Caco-2 (cell line): ENCODE measurements around the gene IQCK. TPM values are rescaled to one million over a fixed set of nuclear protein-coding genes. Genes with fewer than 3 reads are reported as not detected.

Experiments used
- BruUV-seq: library from RNA; stranded (reverse); fragments of 400-500 nt; replicated peaks from 2 replicates; lab custom pipeline; 2021; lab: Mats Ljungman, UMichigan
- CTCF ChIA-PET: fragments of 300-600 bp; sonication (Branson Sonifier 250); formaldehyde crosslinking; loops from one replicate; lab custom pipeline; 2022; ENCODE audit warnings: antibody characterized with exemption; lab: Charles Lee
- POLR2A ChIA-PET: fragments of 300-600 bp; sonication (Branson Sonifier 250); formaldehyde crosslinking; loops from one replicate; lab custom pipeline; 2022; ENCODE audit warnings: antibody characterized with exemption; lab: Charles Lee
- DNase-seq, 2 experiments: peaks; one replicate each; pipeline versions ENCODE4 v3.0.0 to v3.0.0-alpha.2; 2020 to 2022
- H3K27me3 ChIP-seq: replicated peaks from 2 replicates; pipeline ENCODE4 v1.6.0; 2011; ENCODE audit warnings: low read length; ENCODE audit not compliant: control insufficient read depth, insufficient read depth
- H3K36me3 ChIP-seq: 2 replicates; pipeline ENCODE4 v1.5.1; 2011; ENCODE audit warnings: low read length; ENCODE audit not compliant: control insufficient read depth, insufficient read depth
- H3K4me1 ChIP-seq: fragments of 250-450 bp; sonication (Bioruptor Pico); 2 replicates; pipeline ENCODE4 v1.5.1; 2020; ENCODE audit warnings: mild to moderate bottlenecking
- H3K4me3 ChIP-seq: 2 replicates; pipeline ENCODE4 v1.5.1; 2011; ENCODE audit warnings: low read depth, mild to moderate bottlenecking, control low read depth, low read length
- H3K9me3 ChIP-seq: fragments of 250-450 bp; sonication (Bioruptor Pico); 2 replicates; pipeline ENCODE4 v1.5.1; 2020; ENCODE audit warnings: mild to moderate bottlenecking, moderate library complexity
- H3K27ac Mint-ChIP-seq: one replicate; pipeline ENCODE4 v1.8.0; 2022; ENCODE audit warnings: mixed read lengths; ENCODE audit not compliant: unreplicated experiment
- H3K27me3 Mint-ChIP-seq: one replicate; pipeline ENCODE4 v1.8.0; 2022; ENCODE audit warnings: mixed read lengths; ENCODE audit not compliant: insufficient read depth, unreplicated experiment
- H3K36me3 Mint-ChIP-seq: one replicate; pipeline ENCODE4 v1.8.0; 2022; ENCODE audit warnings: mild to moderate bottlenecking, mixed read lengths; ENCODE audit not compliant: insufficient read depth, unreplicated experiment
- H3K4me1 Mint-ChIP-seq: one replicate; pipeline ENCODE4 v1.8.0; 2022; ENCODE audit warnings: low read depth, mixed read lengths; ENCODE audit not compliant: unreplicated experiment
- H3K4me3 Mint-ChIP-seq: one replicate; pipeline ENCODE4 v1.8.0; 2022; ENCODE audit warnings: mild to moderate bottlenecking, moderate library complexity, mixed read lengths; ENCODE audit not compliant: unreplicated experiment
- H3K9me3 Mint-ChIP-seq: one replicate; pipeline ENCODE4 v1.8.0; 2022; ENCODE audit warnings: mixed read lengths; ENCODE audit not compliant: unreplicated experiment
- intact Hi-C: fragments of 100-400 bp; cut with micrococcal nuclease; formaldehyde crosslinking; loops from one replicate; pipeline ENCODE4 v1.10.0; 2022; ENCODE audit not compliant: unreplicated experiment
- total RNA-seq: library from RNA; stranded (reverse); gene quantifications from 2 replicates; pipeline ENCODE4 v1.2.3, GENCODE V29; 2022
- TF ChIP-seq, protein P1 (sequence below), 2 experiments: fragments of 200-600 bp in 1 of 2; IDR thresholded peaks; 1 replicate in 1 of 2; 2 replicates in 1 of 2; pipeline versions ENCODE4 v1.5.1 to v1.8.0; 2011 to 2022; ENCODE audit warnings: antibody characterized with exemption in 1 of 2, control low read depth in 1 of 2, inconsistent platforms in 1 of 2, low read depth in 1 of 2, low read length in 1 of 2, mild to moderate bottlenecking in 1 of 2, moderate library complexity in 1 of 2; ENCODE audit not compliant: insufficient read depth in 1 of 2, severe bottlenecking in 1 of 2, unreplicated experiment in 1 of 2

IQCK gene
- total RNA-seq, 1 experiment from 2014 or later: 2.0 TPM

DNA sequence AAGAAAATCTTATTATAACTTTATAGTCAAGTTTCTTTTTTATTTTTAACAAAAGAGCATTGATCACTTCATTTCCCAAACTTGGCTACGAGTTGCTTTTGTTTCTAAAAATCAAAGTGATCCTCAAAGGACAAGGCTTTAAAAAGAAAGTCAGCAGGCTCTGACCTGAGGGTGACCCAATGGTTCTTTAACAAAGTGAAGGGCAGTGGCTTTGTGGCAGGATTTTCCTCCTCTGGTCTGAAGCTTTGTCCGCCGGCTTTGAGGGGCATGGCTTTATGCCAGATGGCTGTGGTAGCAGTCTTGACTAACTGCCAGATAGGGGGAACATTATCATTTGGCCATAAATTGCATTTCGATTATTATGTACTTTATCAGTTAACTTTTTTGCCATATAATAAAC lies 28.5 kb downstream of the IQCK start:
- intact Hi-C loops: no loop called here
- CTCF ChIA-PET: interaction anchor here (0.7 kb wide), 1 partner anchor 566 kb away, joined by 4 read pairs; no protein-coding TSS in a partner anchor
- H3K4me3 Mint-ChIP-seq: no peak overlapping the region
- H3K36me3 ChIP-seq: no peaks in the 10 kb centered on the region
- no peak overlapping the region for H3K27ac Mint-ChIP-seq
- H3K4me1 Mint-ChIP-seq: peaks cover 9% of the 10 kb centered on the region
- no peaks in the 10 kb centered on the region for H3K36me3 Mint-ChIP-seq
- DNase-seq: no peak
- BruUV-seq: no TSS peak
- POLR2A ChIA-PET: interaction anchor here (0.7 kb wide), 1 partner anchor 28 kb away, joined by 3 read pairs; the partner anchor contains the start of genes IQCK and KNOP1
- H3K27me3 Mint-ChIP-seq: no peaks in the 10 kb centered on the region
- no peaks in the 10 kb centered on the region for H3K9me3 Mint-ChIP-seq
- no peaks in the 10 kb centered on the region for H3K9me3 ChIP-seq
- peaks cover 33% of the 10 kb centered on the region for H3K4me1 ChIP-seq
- no peaks in the 10 kb centered on the region for H3K27me3 ChIP-seq
- no peak overlapping the region for H3K4me3 ChIP-seq
- TF ChIP-seq, protein P1, sequence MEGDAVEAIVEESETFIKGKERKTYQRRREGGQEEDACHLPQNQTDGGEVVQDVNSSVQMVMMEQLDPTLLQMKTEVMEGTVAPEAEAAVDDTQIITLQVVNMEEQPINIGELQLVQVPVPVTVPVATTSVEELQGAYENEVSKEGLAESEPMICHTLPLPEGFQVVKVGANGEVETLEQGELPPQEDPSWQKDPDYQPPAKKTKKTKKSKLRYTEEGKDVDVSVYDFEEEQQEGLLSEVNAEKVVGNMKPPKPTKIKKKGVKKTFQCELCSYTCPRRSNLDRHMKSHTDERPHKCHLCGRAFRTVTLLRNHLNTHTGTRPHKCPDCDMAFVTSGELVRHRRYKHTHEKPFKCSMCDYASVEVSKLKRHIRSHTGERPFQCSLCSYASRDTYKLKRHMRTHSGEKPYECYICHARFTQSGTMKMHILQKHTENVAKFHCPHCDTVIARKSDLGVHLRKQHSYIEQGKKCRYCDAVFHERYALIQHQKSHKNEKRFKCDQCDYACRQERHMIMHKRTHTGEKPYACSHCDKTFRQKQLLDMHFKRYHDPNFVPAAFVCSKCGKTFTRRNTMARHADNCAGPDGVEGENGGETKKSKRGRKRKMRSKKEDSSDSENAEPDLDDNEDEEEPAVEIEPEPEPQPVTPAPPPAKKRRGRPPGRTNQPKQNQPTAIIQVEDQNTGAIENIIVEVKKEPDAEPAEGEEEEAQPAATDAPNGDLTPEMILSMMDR (IDR thresholded peaks at IDR 0.05; ENCODE audit: insufficient read depth in 1 of 2, low read depth in 1 of 2, low read length in 1 of 2, severe bottlenecking in 1 of 2, unreplicated experiment in 1 of 2): no peak

DNA sequence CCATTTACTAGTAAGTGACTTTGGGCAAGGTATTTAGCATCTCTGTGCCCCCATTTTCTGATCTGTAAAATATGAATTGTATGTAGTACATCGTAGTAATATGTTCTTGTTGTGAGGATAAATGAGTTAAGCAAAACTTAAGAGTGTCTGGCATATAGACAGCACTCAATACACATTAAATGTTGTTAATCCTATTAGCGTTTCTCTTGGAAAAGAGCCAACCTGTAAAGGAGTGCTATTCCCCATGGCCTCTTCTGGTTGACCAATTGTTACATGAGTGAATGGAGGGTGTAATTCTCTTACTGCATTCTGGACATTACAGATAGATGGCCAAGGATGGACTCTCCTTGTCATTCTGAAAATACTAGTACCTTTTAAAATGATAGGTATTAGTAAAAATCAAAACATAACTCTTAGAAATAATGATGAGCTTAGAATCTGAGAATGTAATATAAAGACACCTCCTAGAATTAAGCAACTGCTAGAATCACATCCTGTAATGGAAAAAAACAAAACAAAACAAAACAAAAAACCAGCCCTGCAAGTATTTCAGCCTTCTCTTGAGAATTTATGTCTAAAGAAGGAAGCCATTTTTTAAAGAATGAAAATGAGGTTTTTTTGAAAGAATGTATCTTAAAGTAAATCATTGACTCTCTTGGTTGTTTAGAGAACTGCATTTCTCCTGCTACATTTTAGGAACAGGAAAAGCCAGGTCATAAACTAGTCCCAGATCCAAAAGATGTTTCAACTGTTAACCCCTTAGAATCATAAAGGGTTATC lies 30.5 kb downstream of the IQCK start:
- no peaks in the 10 kb centered on the region for H3K9me3 Mint-ChIP-seq
- no peak overlapping the region for H3K4me3 ChIP-seq
- intact Hi-C loops: loop anchor here (2.0 kb wide), 1 partner anchor 32 kb away; no protein-coding TSS in a partner anchor
- peaks cover 3% of the 10 kb centered on the region for H3K4me1 Mint-ChIP-seq
- no peaks in the 10 kb centered on the region for H3K27me3 ChIP-seq
- no peaks in the 10 kb centered on the region for H3K9me3 ChIP-seq
- no peaks in the 10 kb centered on the region for H3K36me3 ChIP-seq
- no TSS peak for BruUV-seq
- peaks cover 36% of the 10 kb centered on the region for H3K4me1 ChIP-seq
- H3K4me3 Mint-ChIP-seq: no peak overlapping the region
- ChIA-PET POLR2A (no interaction called here), CTCF (interaction anchor here (0.6 kb wide), 1 partner anchor 25 kb away, joined by 4 read pairs; no protein-coding TSS in a partner anchor)
- H3K27ac Mint-ChIP-seq: peak overlapping the region; percentile 67
- H3K36me3 Mint-ChIP-seq: no peaks in the 10 kb centered on the region
- TF ChIP-seq, protein P1 (IDR thresholded peaks at IDR 0.05; ENCODE audit: insufficient read depth in 1 of 2, low read depth in 1 of 2, low read length in 1 of 2, severe bottlenecking in 1 of 2, unreplicated experiment in 1 of 2): no peak
- H3K27me3 Mint-ChIP-seq: no peaks in the 10 kb centered on the region
- DNase-seq: peak in 1 of 2 experiments; percentile 25

DNA sequence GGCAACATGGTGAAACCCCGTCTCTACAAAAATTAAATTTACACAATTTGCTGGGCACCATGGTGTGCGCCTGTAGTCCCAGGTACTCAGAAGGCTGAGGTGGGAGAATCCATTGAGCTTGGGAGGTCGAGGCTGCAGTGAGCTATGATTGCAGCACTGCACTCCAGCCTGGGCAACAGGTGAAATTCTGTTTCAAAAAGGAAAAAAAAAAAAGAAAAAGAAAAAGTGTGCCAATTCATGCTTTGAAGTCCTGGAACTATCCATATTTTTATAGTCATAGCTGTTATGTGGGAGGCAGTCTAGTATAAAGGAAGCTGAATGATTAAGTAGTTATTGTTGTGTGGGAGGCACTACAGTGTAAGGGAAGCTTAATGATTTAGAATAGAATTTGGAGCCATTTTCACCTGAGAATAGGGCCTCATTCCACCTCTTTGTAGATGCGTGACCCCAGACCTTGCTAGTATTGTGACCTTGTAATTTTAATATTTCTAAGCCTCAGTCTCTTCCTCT lies 31.6 kb downstream of the IQCK start:
- intact Hi-C loops: loop anchor here (2.0 to 10.0 kb wide), 2 partner anchors 33 to 135 kb away; partner anchors contain the start of gene GPRC5B
- CTCF ChIA-PET: interaction anchor here (0.6 kb wide), 1 partner anchor 148 kb away, joined by 7 read pairs; no protein-coding TSS in a partner anchor
- H3K4me3 Mint-ChIP-seq: no peak overlapping the region

More for the DNA sequence above, 31.6 kb downstream of the IQCK start:
- H3K27me3 ChIP-seq: no peaks in the 10 kb centered on the region
- Mint-ChIP-seq H3K36me3 (no peaks in the 10 kb centered on the region), H3K4me1 (no peaks in the 10 kb centered on the region), H3K27ac (peak overlapping the region; percentile 67), H3K9me3 (no peaks in the 10 kb centered on the region), H3K27me3 (no peaks in the 10 kb centered on the region)
- peaks cover 43% of the 10 kb centered on the region for H3K4me1 ChIP-seq
- BruUV-seq: no TSS peak
- no peaks in the 10 kb centered on the region for H3K36me3 ChIP-seq
- no peak overlapping the region for H3K4me3 ChIP-seq
- H3K9me3 ChIP-seq: no peaks in the 10 kb centered on the region
- TF ChIP-seq, protein P1 (IDR thresholded peaks at IDR 0.05; ENCODE audit: insufficient read depth in 1 of 2, low read depth in 1 of 2, low read length in 1 of 2, severe bottlenecking in 1 of 2, unreplicated experiment in 1 of 2): no peak
- no peak for DNase-seq
- POLR2A ChIA-PET: no interaction called here
